ENCODE results near the gene PTCD1. TPM values are rescaled to one million over a fixed set of nuclear protein-coding genes. Genes with fewer than 3 reads are reported as not detected.
A peak's percentile ranks its signal among the peaks of the same experiment; 100 is the strongest.

PTCD1 gene
- total and polyA plus RNA-seq, 10 donors, result 2.1 to 17.5 (median 5.3) TPM

GRCh38 chr7:99407872-99408378 is 30.7 kb downstream of the PTCD1 start:
- peaks cover 32 to 75% (median 53%) of the 10 kb centered on the region in 6 donors for H3K4me1 ChIP-seq
- intact Hi-C loops (cut with DNase I; ENCODE audit: low total_unique reads), result loop anchor here (5.0 kb wide), 1 partner anchor 36 kb away; the partner anchor contains the start of gene ARPC1B
- WGBS, 5 donors, result 0 to 1% (median 0%) methylated on average over 26 to 28 of the region's 28 CpGs
- peak overlapping the region; percentile 91 to 100 (median 96) for H3K4me3 ChIP-seq
- H3K27me3 ChIP-seq (replicated peaks in 1 of 7), result no peaks in the 10 kb centered on the region
- no peak for DNase-seq
- no peaks in the 10 kb centered on the region for H3K9me3 ChIP-seq
- H3K27ac ChIP-seq, result peak overlapping the region; percentile 92 to 98 (median 96)
- TF ChIP-seq POLR2AphosphoS5 (IDR thresholded peaks at IDR 0.05), result no peak
- TF ChIP-seq, protein P1, sequence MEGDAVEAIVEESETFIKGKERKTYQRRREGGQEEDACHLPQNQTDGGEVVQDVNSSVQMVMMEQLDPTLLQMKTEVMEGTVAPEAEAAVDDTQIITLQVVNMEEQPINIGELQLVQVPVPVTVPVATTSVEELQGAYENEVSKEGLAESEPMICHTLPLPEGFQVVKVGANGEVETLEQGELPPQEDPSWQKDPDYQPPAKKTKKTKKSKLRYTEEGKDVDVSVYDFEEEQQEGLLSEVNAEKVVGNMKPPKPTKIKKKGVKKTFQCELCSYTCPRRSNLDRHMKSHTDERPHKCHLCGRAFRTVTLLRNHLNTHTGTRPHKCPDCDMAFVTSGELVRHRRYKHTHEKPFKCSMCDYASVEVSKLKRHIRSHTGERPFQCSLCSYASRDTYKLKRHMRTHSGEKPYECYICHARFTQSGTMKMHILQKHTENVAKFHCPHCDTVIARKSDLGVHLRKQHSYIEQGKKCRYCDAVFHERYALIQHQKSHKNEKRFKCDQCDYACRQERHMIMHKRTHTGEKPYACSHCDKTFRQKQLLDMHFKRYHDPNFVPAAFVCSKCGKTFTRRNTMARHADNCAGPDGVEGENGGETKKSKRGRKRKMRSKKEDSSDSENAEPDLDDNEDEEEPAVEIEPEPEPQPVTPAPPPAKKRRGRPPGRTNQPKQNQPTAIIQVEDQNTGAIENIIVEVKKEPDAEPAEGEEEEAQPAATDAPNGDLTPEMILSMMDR (IDR thresholded peaks at IDR 0.05 in 8 of 11, conservative IDR thresholded peaks at IDR 0.05 in 3 of 11), result no peak
- TF ChIP-seq POLR2A (IDR thresholded peaks at IDR 0.05), result no peak
- peaks cover 4 to 55% (median 46%) of the 10 kb centered on the region in 6 donors for H3K36me3 ChIP-seq

DNA sequence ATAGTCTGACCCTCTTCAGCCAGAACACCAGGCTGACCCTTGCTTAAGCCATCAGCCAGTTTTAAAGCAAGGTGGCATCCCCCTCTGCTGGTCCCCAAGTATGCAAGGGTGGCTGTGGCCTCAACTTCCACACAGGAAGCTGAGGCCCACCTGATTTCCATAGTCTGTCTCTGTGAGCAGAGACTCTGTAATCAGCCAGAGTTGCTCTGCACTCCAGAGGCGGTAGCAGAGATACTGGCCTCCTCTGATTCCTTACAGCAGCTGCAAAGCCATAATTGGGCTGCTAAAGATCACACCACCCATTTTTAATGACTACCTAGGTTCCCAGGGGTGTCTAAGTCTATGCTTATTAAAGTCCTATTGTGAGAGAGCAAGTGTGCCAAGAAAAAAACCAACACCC is 32.0 kb downstream of the PTCD1 start:
- WGBS, 5 donors, result 14 to 62% (median 53%) methylated on average over 1 of the region's 1 CpG
- no peak for DNase-seq
- Histone ChIP-seq H3K9me3 (no peaks in the 10 kb centered on the region), H3K4me1 (peaks cover 32 to 71% (median 53%) of the 10 kb centered on the region in 6 donors), H3K27me3 (replicated peaks in 1 of 7) (no peaks in the 10 kb centered on the region), H3K27ac (peak overlapping the region in 3 of 8 donors; percentile 16 to 96 (median 51)), H3K36me3 (peaks cover under 1 to 55% (median 47%) of the 10 kb centered on the region in 6 donors), H3K4me3 (peak overlapping the region in 1 of 8 donors; percentile 100)
- TF ChIP-seq POLR2AphosphoS5 (IDR thresholded peaks at IDR 0.05) (no peak), POLR2A (IDR thresholded peaks at IDR 0.05) (no peak)
- TF ChIP-seq, protein P1 (IDR thresholded peaks at IDR 0.05 in 8 of 11, conservative IDR thresholded peaks at IDR 0.05 in 3 of 11), result no peak
- intact Hi-C loops (cut with DNase I; ENCODE audit: low total_unique reads), result loop anchor here (5.0 kb wide), 1 partner anchor 34 kb away; the partner anchor contains the start of gene ARPC1B

GRCh38 chr7:99404977-99405320 is 33.6 kb downstream of the PTCD1 start:
- Histone ChIP-seq H3K36me3 (peaks cover 0 to 56% (median 50%) of the 10 kb centered on the region in 6 donors), H3K9me3 (no peaks in the 10 kb centered on the region), H3K4me1 (peaks cover 23 to 55% (median 42%) of the 10 kb centered on the region in 6 donors), H3K27me3 (replicated peaks in 1 of 7) (no peaks in the 10 kb centered on the region), H3K4me3 (no peak overlapping the region), H3K27ac (peak overlapping the region in 1 of 8 donors; percentile 59)
- TF ChIP-seq POLR2AphosphoS5 (IDR thresholded peaks at IDR 0.05), result no peak
- TF ChIP-seq, protein P1 (IDR thresholded peaks at IDR 0.05 in 8 of 11, conservative IDR thresholded peaks at IDR 0.05 in 3 of 11), result no peak
- no peak for TF ChIP-seq POLR2A (IDR thresholded peaks at IDR 0.05)
- no peak for DNase-seq
- intact Hi-C loops (cut with DNase I; ENCODE audit: low total_unique reads), result loop anchor here (5.0 kb wide), 1 partner anchor 33 kb away; the partner anchor contains the start of gene ARPC1B
- 88 to 95% (median 93%) methylated on average over 10 of the region's 10 CpGs for WGBS, 5 donors

DNA sequence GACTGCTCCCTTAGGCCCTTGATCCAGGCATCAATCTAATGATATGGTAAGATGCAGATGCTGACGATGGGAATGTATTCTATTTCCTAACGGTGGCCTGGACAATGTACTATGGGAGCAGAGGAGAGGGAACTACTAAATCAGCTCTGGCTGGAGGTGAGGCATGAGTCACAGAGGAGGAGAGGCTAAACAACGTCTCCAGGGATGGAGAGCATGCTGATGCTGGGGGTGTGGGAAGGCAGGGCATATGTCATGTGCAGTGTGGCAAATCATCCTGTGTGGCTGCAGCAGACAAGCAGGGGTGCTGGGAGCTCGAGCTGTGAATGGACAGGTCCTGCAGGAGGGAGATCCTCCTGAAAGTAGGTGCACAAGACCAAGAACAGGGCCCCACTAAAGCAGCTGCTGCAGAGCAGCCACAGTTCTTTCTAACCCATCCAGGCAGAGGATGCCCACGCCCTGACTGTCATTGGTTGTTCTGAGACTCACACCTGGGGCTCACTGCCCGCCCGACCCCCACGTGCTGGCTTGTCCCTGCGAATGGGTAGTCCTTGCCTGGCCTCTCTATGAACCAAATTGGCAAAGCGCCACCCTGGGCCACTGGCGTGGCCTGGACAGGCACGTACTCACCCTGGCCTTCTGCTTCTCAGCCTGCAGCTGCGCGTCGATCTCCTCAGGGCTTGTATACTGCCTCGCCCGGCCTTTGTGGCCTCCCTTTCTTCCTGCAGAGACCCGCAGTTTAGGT is 34.2 kb downstream of the PTCD1 start:
- 86 to 91% (median 87%) methylated on average over 13 to 18 of the region's 18 CpGs for WGBS, 5 donors
- Histone ChIP-seq H3K36me3 (peaks cover 0 to 61% (median 55%) of the 10 kb centered on the region in 6 donors), H3K4me3 (no peak overlapping the region), H3K4me1 (peaks cover 18 to 50% (median 36%) of the 10 kb centered on the region in 6 donors), H3K27me3 (replicated peaks in 1 of 7) (no peaks in the 10 kb centered on the region), H3K9me3 (no peaks in the 10 kb centered on the region), H3K27ac (peak overlapping the region in 1 of 8 donors; percentile 59)
- DNase-seq, result no peak
- intact Hi-C loops (cut with DNase I; ENCODE audit: low total_unique reads), result no loop called here
- TF ChIP-seq POLR2AphosphoS5 (IDR thresholded peaks at IDR 0.05) (peak in 1 of 3 donors; percentile 47), POLR2A (IDR thresholded peaks at IDR 0.05) (no peak)
- TF ChIP-seq, protein P1 (IDR thresholded peaks at IDR 0.05 in 8 of 11, conservative IDR thresholded peaks at IDR 0.05 in 3 of 11), result no peak

Data from spleen (tissue), 11 donors.